A673 (cell line): ENCODE measurements around the gene PMPCA.

Experiments
- CTCF ChIP-seq: fragments of 300-800, 200-600 bp; sonication (generic); conservative IDR thresholded peaks from 2 replicates; pipeline ENCODE4 v1.5.1; 2017; ENCODE audit warnings: low read depth, mild to moderate bottlenecking, antibody characterized with exemption, low read length, moderate library complexity, mixed read lengths
- EZH2 ChIP-seq: fragments of 200-600 bp; sonication (generic); IDR thresholded peaks from 2 replicates; pipeline ENCODE4 v1.6.1; 2017; ENCODE audit warnings: borderline replicate concordance, low read depth, mild to moderate bottlenecking, mixed read lengths, antibody characterized with exemption, low read length; ENCODE audit not compliant: poor library complexity, severe bottlenecking

GRCh38 chr9:136445799-136446198 is 35.3 kb downstream of the PMPCA start:
- no peak for TF ChIP-seq EZH2
- no peak for TF ChIP-seq CTCF
